ENCODE measurements around the gene MLIP.

GRCh38 chr6:54102238-54102637 lies 9.0 kb upstream of the MLIP start:
- no peak for TF ChIP-seq CTCF (IDR thresholded peaks at IDR 0.05)
- no peak for TF ChIP-seq POLR2A (IDR thresholded peaks at IDR 0.05)

All from lower leg skin (tissue), 3 donors.